Sigmoid colon (tissue), 4 donors: ENCODE measurements around the gene SYTL5.

Experiments
- POLR2A ChIP-seq, 2 donors: fragments of 450-650 bp; IDR thresholded peaks; one replicate each; pipeline ENCODE4 v1.6.1; 2016; ENCODE audit warnings: antibody characterized with exemption in 2 of 2, mild to moderate bottlenecking in 2 of 2, moderate library complexity in 2 of 2
- POLR2AphosphoS5 ChIP-seq, 4 donors: sonication (generic); formaldehyde crosslinking; IDR thresholded peaks; one replicate each; pipeline ENCODE4 v1.6.1; 2017; ENCODE audit warnings: antibody characterized with exemption in 4 of 4
- TF ChIP-seq, protein P1 (sequence below), 4 experiments: fragments of 450-650 bp in 3 of 4; fragments of 200-600 bp in 1 of 4; IDR thresholded peaks; one replicate each; pipeline ENCODE4 v1.5.1; 2016 to 2019; ENCODE audit warnings: antibody characterized with exemption in 4 of 4, mild to moderate bottlenecking in 3 of 4, moderate library complexity in 2 of 4

DNA sequence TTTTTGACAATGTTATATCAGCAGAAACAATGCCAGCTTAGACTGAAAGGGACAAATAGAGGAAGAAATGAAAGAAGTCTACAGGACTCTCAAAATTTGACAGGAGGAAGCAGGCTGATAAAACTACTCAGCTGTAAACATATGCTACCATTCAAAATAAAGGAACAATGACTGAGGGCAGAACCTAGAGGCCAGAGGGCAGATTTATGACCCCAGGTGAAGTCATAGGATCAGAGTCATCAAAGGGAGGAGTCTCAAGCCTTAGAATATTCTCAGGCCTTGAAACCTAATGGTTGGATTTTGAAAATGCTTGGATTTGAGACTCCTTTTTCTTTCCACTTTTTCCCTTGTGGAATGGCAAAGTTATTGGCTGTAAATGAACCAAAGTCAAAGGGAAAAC, 17.0 kb upstream of the SYTL5 start:
- TF ChIP-seq, protein P1, sequence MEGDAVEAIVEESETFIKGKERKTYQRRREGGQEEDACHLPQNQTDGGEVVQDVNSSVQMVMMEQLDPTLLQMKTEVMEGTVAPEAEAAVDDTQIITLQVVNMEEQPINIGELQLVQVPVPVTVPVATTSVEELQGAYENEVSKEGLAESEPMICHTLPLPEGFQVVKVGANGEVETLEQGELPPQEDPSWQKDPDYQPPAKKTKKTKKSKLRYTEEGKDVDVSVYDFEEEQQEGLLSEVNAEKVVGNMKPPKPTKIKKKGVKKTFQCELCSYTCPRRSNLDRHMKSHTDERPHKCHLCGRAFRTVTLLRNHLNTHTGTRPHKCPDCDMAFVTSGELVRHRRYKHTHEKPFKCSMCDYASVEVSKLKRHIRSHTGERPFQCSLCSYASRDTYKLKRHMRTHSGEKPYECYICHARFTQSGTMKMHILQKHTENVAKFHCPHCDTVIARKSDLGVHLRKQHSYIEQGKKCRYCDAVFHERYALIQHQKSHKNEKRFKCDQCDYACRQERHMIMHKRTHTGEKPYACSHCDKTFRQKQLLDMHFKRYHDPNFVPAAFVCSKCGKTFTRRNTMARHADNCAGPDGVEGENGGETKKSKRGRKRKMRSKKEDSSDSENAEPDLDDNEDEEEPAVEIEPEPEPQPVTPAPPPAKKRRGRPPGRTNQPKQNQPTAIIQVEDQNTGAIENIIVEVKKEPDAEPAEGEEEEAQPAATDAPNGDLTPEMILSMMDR (IDR thresholded peaks at IDR 0.05): no peak
- no peak for TF ChIP-seq POLR2A (IDR thresholded peaks at IDR 0.05)
- TF ChIP-seq POLR2AphosphoS5 (IDR thresholded peaks at IDR 0.05): no peak
